ENCODE data around the gene EFTUD2. TPM values are rescaled to one million over a fixed set of nuclear protein-coding genes. Genes with fewer than 3 reads are reported as not detected.
A peak's percentile ranks its signal among the peaks of the same experiment; 100 is the strongest.

The EFTUD2 gene
- total and polyA plus RNA-seq, 2 experiments from 2014 or later, result 60.1 to 63.7 TPM

DNA sequence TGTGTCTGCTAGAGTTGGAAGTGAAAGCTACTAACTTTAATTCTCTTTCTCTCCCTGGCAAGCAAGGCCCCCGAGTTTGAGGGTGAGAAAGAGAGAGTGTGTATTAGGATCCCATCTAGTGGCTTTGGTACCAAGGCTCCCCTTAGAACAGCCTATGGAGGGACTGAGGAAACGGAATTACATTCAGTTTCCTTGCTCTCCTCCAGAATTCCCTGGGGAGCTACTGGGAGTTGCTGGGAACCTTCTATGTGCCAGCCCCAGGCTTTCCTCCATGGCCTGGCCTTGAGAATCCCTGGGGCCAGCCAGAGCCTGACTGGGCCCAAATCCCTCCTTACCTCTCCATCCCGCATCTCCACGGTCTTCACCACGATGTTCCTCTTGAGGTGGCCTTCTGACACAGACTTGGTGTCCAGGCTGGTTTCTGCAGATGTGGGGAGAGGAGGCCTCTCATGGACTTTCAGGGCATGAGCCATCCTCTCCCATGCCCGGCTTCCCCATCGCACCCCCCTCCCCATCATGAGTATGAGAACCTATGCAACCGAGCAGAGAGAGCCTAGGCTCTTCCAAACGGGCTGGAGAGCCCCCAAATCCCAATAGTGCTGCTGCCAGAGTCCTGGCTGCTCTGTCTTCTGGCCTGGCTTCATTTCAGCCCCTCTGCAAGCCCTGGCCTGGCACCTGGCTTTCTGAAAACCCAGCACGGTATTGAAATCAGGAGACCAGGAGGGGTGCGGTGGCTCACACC lies 8.7 kb upstream of the EFTUD2 start:
- 80 to 86% methylated on average over 11 of the region's 11 CpGs for WGBS, 2 experiments (ENCODE audit: low coverage in 1 of 2, low lambda C conversion rate in 2 of 2, missing lambda C conversion rate in 2 of 2)

DNA sequence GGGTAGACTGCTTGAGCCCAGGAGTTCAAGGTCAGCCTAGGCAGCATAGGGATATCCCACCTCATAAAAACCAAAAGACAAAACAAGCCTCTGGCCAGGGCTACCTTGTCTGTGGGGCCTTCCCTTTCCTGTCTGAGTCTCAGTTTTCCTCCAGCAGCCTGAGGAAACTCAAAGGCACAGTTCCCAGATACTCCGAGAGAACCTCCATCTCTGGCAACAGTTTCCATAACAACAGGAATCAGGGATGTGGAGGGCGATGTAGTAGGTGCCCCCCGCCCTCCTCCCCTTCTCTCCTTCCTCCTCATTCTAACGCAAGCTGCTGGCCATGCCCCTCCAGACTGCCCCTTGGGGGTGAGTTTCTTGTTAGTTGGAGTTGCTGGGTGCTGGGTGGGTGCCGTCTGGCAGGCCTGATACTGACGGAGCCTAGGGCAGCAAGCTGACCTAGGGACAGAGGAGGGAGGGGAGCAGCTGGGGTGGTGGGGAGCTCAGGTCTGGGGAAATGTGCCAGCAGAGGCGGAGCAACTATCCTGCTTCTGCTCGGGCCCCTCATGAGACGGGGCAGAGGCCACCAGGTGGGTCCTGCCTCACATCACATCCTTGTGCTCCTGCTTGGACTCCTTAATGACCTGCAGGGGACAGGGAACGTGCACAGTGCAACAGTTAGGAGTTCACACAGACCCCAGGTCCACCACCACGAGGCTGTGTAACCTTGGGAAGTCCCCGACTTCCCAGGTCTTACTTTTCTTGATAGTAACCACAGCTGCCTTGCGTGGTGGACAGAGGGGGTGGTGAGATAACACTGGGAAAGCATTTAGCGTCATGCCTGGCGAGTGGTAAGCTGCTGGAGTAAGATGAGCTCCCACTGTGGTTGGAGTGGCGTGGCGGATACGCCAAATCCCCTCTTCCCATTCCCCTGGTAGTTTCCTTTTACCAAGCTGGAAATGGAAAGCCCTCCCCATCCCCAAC lies 7.8 kb upstream of the EFTUD2 start:
- Histone ChIP-seq H3K27me3 (replicated peaks; ENCODE audit: insufficient read depth) (no peaks in the 10 kb centered on the region), H3K9ac (no peak overlapping the region), H3F3A (ENCODE audit: insufficient read depth) (peaks cover 5% of the 10 kb centered on the region; the same call in 1 of the 2 replicates), H3K36me3 (ENCODE audit: low read depth) (no peaks in the 10 kb centered on the region), H3K4me1 (ENCODE audit: insufficient read depth) (peaks cover 29% of the 10 kb centered on the region), H2AFZ (no peak overlapping the region), H4K20me1 (ENCODE audit: insufficient read depth) (no peaks in the 10 kb centered on the region), H3K4me3 (no peak overlapping the region), H3K9me2 (ENCODE audit: insufficient read depth) (no peaks in the 10 kb centered on the region), H3K9me3 (ENCODE audit: low read depth) (no peaks in the 10 kb centered on the region), H3K79me2 (ENCODE audit: insufficient read depth) (no peaks in the 10 kb centered on the region), H3K27ac (no peak overlapping the region), H3K4me2 (ENCODE audit: unreplicated experiment) (peak overlapping the region; percentile 65)
- 82 to 84% methylated on average over 18 of the region's 18 CpGs for WGBS, 2 experiments (ENCODE audit: low coverage in 1 of 2, low lambda C conversion rate in 2 of 2, missing lambda C conversion rate in 2 of 2)
- in situ Hi-C loops (cut with MboI), result no loop called here
- no peak for DNase-seq
- TF ChIP-seq EZH2phosphoT487 (IDR thresholded peaks at IDR 0.05; ENCODE audit: insufficient read depth, low read depth), result no peak
- TF ChIP-seq EZH2 (IDR thresholded peaks at IDR 0.05; ENCODE audit: insufficient read depth, poor library complexity, severe bottlenecking), result no peak

More for the DNA sequence above, 8.7 kb upstream of the EFTUD2 start:
- Histone ChIP-seq H2AFZ (no peak overlapping the region), H3K4me3 (no peak overlapping the region), H4K20me1 (ENCODE audit: insufficient read depth) (no peaks in the 10 kb centered on the region), H3K9me3 (ENCODE audit: low read depth) (no peaks in the 10 kb centered on the region), H3K36me3 (ENCODE audit: low read depth) (no peaks in the 10 kb centered on the region), H3K9me2 (ENCODE audit: insufficient read depth) (no peaks in the 10 kb centered on the region), H3K79me2 (ENCODE audit: insufficient read depth) (no peaks in the 10 kb centered on the region), H3K4me2 (ENCODE audit: unreplicated experiment) (no peak overlapping the region), H3K27me3 (replicated peaks; ENCODE audit: insufficient read depth) (no peaks in the 10 kb centered on the region), H3K27ac (no peak overlapping the region), H3K9ac (no peak overlapping the region), H3K4me1 (ENCODE audit: insufficient read depth) (peaks cover 29% of the 10 kb centered on the region), H3F3A (ENCODE audit: insufficient read depth) (peaks cover 5% of the 10 kb centered on the region; the same call in 1 of the 2 replicates)
- in situ Hi-C loops (cut with MboI), result no loop called here
- TF ChIP-seq EZH2 (IDR thresholded peaks at IDR 0.05; ENCODE audit: insufficient read depth, poor library complexity, severe bottlenecking), result no peak
- TF ChIP-seq EZH2phosphoT487 (IDR thresholded peaks at IDR 0.05; ENCODE audit: insufficient read depth, low read depth), result no peak
- DNase-seq, result no peak

DNA sequence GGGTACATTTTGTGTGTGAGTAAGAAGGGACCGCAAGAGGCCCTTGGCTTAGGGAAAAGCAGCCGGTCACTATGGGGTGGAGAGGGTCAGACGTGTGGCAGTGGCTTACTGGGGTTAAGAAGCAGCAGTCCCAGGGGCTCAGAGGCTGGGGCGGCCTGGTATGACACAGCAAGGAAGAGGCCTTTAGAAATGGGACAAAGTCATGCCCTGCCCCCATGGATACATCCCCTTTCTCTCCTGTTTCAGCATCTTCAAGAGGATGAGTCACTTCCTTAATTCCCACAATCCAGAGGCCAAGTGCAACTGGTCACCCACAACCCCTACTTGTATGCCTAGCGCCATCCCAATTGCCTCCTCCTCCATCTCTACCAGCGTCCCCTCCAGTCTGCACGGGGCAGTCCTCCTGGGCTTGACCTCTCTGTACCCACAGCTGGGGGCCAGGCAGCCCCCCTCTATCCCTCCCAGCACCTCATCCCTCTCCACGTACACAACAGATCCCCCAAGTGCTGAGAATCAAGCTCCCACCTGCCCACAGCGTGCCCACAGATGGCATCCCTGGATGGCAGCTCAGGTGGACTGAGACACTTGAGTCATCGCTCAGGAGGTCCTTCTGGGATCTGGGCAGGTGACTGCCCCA lies 6.9 kb upstream of the EFTUD2 start:
- peak overlapping the region; percentile 48 for H2AFZ ChIP-seq
- H3K4me1 ChIP-seq (ENCODE audit: insufficient read depth), result peaks cover 37% of the 10 kb centered on the region
- in situ Hi-C loops (cut with MboI), result no loop called here

More for the DNA sequence above, 6.9 kb upstream of the EFTUD2 start:
- Histone ChIP-seq H4K20me1 (ENCODE audit: insufficient read depth) (no peaks in the 10 kb centered on the region), H3K4me2 (ENCODE audit: unreplicated experiment) (peak overlapping the region; percentile 65), H3K9ac (peak overlapping the region; percentile 65), H3K27ac (peak overlapping the region; percentile 69), H3K4me3 (no peak overlapping the region), H3K36me3 (ENCODE audit: low read depth) (no peaks in the 10 kb centered on the region), H3K79me2 (ENCODE audit: insufficient read depth) (no peaks in the 10 kb centered on the region), H3K9me3 (ENCODE audit: low read depth) (no peaks in the 10 kb centered on the region), H3F3A (ENCODE audit: insufficient read depth) (peaks cover 9% of the 10 kb centered on the region), H3K9me2 (ENCODE audit: insufficient read depth) (no peaks in the 10 kb centered on the region), H3K27me3 (replicated peaks; ENCODE audit: insufficient read depth) (no peaks in the 10 kb centered on the region)
- WGBS, 2 experiments (ENCODE audit: low coverage in 1 of 2, low lambda C conversion rate in 2 of 2, missing lambda C conversion rate in 2 of 2), result 51 to 55% methylated on average over 10 of the region's 10 CpGs
- DNase-seq, result peak; percentile 92
- TF ChIP-seq EZH2phosphoT487 (IDR thresholded peaks at IDR 0.05; ENCODE audit: insufficient read depth, low read depth) (no peak), EZH2 (IDR thresholded peaks at IDR 0.05; ENCODE audit: insufficient read depth, poor library complexity, severe bottlenecking) (no peak)

Data from GM23248 (cell line).